ENCODE results near the gene CA7.

GRCh38 chr16:66853261-66854139 lies 9.3 kb downstream of the CA7 start:
- TF ChIP-seq CTCF (IDR thresholded peaks at IDR 0.05) (no peak), TCF7L2 (IDR thresholded peaks at IDR 0.05; ENCODE audit: low read depth, low read length) (no peak)

Measured in Panc1 (cell line).